VCaP (cell line): ENCODE measurements around the gene PRKG1.

ENCODE experiments used
- H3K27ac ChIP-seq: fragments of 450-650 bp; 2 replicates; pipeline ENCODE4 v1.5.1; 2017
- TF ChIP-seq, protein P1 (sequence below): fragments of 450-650 bp; conservative IDR thresholded peaks from 2 replicates; pipeline ENCODE4 v1.5.1; 2017; ENCODE audit warnings: mild to moderate bottlenecking, moderate library complexity

The PRKG1 gene

DNA sequence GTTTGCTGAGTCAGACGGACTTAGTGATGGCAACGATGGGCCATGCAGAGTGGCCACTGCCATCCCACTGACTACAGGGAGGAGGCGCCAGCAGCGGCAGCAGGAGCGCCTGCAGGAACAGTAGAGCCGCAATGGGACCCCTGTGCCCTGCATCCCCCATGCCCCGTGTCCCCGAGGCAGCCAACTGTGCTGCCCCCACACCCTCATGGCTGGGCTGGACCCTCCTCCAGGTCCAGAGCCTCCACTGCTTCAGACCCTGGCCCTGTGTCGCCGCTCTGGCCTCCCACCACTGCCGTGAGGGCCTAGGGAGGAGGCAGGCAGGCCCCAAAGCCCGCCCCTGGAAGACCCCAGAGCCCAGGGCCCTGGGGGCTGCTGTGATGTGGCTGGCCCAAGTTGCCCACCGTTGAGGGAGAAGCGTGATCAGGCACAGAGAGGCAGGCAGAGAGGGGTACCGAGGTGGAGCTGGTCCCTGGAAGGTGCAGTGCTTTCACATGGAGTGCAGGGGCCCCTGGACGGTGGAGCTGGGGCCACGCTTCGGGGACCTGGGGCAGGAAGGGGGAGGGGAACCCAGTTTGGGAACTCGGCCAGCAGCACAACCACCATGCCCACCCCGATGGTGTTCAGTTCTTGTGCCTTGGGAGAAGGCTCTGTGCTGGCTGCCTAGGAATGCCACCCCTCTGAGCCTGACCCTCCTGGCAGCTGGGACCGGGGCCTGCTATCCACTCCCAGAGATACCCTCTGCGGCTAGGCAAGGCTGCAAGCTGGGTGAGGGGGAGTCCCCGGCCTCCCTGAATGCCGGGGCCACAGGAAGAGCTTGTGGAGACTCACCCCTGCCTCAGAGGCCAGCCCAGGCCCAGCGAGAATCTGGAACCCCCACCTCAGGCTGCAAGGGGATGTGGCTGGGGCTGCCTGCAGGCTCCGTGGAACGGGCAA lies 1272.4 kb downstream of the PRKG1 start:
- H3K27ac ChIP-seq: no peak overlapping the region
- TF ChIP-seq, protein P1, sequence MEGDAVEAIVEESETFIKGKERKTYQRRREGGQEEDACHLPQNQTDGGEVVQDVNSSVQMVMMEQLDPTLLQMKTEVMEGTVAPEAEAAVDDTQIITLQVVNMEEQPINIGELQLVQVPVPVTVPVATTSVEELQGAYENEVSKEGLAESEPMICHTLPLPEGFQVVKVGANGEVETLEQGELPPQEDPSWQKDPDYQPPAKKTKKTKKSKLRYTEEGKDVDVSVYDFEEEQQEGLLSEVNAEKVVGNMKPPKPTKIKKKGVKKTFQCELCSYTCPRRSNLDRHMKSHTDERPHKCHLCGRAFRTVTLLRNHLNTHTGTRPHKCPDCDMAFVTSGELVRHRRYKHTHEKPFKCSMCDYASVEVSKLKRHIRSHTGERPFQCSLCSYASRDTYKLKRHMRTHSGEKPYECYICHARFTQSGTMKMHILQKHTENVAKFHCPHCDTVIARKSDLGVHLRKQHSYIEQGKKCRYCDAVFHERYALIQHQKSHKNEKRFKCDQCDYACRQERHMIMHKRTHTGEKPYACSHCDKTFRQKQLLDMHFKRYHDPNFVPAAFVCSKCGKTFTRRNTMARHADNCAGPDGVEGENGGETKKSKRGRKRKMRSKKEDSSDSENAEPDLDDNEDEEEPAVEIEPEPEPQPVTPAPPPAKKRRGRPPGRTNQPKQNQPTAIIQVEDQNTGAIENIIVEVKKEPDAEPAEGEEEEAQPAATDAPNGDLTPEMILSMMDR: no peak

- H3K27ac ChIP-seq: no peak overlapping the region
- TF ChIP-seq, protein P1: no peak
Observed at GRCh38 chr10:52347327-52347667, 1273.0 kb downstream of the PRKG1 start.
